ENCODE data around the gene UTS2B. TPM values are rescaled to one million over a fixed set of nuclear protein-coding genes. Genes with fewer than 3 reads are reported as not detected.

The UTS2B gene, protein sequence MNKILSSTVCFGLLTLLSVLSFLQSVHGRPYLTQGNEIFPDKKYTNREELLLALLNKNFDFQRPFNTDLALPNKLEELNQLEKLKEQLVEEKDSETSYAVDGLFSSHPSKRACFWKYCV
- 0.07 and 0.69 TPM in 2 replicates for total RNA-seq

DNA sequence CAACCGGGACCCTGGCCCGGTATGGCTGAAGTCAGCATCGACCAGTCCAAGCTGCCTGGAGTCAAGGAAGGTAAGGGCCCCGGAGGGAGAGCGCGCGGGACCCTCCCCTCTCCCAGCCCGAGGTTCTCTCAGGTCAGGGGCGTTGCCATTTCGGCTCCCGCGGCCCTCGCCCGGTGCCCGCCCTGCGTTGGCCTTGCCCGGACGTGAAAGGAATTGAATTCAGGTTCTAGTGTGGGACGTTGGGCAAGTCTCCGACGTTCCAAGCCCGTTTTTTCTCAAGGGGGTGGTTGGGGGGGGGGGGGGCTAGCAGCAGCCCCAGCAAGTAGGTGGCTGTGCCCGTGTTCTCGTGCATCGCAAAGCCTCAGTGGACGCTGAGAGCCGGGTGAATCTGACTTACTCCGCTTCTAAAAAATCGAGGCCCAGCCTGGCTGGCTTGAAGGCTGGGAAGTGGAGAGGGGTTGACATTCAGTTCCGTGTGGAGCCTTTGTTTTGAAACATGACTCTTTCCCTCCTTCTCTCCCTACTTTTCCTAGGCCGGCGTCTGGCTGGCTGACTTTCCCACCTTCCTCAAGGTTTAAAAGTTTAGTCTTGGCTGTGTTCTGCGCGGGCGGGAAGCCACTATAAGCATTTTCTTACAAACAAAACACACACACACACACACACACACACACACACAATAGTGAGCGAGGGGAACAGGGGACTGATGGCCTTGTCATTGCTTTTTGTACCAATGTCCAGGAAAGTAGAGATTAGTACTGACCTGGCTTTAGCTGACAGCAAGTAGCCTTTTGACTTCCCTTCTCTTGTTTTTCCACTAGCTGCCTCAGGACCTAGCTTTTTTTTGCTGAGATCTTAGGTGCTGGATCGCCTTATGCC, at the start of gene UTS2B:
UTS2B (minus strand) TSS at position 873 of the 876 bp plus-strand sequence. CDS start 48,337 bp downstream, outside the sequence.
- H3K4me3 ChIP-seq (ENCODE audit: low read depth, low read length): peak within 1 kb of the TSS; percentile 81
- TF ChIP-seq, protein P1, sequence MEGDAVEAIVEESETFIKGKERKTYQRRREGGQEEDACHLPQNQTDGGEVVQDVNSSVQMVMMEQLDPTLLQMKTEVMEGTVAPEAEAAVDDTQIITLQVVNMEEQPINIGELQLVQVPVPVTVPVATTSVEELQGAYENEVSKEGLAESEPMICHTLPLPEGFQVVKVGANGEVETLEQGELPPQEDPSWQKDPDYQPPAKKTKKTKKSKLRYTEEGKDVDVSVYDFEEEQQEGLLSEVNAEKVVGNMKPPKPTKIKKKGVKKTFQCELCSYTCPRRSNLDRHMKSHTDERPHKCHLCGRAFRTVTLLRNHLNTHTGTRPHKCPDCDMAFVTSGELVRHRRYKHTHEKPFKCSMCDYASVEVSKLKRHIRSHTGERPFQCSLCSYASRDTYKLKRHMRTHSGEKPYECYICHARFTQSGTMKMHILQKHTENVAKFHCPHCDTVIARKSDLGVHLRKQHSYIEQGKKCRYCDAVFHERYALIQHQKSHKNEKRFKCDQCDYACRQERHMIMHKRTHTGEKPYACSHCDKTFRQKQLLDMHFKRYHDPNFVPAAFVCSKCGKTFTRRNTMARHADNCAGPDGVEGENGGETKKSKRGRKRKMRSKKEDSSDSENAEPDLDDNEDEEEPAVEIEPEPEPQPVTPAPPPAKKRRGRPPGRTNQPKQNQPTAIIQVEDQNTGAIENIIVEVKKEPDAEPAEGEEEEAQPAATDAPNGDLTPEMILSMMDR (conservative IDR thresholded peaks at IDR 0.05; ENCODE audit: low read depth, low read length): no peak
- no peak for DNase-seq (ENCODE audit: low read depth)

DNA sequence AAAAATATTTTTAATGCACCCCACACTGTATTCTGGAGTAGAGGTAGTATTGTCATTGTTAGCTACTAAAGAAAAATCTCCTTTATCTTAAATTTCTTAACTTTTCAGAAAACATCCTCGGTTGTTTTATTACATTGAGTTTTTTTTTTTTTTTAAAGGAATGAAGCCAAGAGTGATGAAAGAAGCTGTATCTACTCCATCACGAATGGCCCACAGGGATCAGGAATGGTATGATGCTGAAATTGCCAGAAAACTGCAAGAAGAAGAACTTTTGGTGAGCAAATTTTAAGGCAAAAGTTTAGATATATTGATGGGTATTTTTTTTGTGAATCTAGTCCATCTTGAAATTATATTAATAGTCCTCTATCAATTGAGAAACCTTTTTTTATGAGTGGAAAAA, 49.7 kb upstream of the UTS2B start:
- no peak for DNase-seq (ENCODE audit: low read depth)

DNA sequence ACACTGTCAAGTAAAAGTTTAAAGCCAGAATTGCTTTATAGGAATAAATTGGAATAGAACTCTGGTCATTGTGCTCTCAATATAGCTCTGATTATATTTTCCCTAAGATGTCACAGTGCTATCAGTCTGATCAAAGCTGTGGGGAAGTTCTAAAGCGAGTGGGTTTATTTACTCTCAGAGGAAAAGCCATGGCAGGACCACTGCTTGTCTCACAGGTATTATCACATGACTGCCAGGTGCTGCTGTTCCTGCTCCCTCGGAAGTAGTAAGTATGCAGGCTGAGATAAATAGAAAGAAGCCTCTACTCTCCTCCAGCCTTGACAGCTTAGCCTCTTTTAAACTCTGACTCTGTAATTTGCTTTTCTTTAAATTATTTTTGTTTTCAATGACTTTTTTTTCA, 49.1 kb upstream of the UTS2B start:
- no peak overlapping the region for H3K4me3 ChIP-seq (ENCODE audit: low read depth, low read length)
- TF ChIP-seq, protein P1 (conservative IDR thresholded peaks at IDR 0.05; ENCODE audit: low read depth, low read length): no peak
- no peak for DNase-seq (ENCODE audit: low read depth)

More for the DNA sequence above, 49.7 kb upstream of the UTS2B start:
- TF ChIP-seq, protein P1 (conservative IDR thresholded peaks at IDR 0.05; ENCODE audit: low read depth, low read length): no peak
- H3K4me3 ChIP-seq (ENCODE audit: low read depth, low read length): no peak overlapping the region

DNA sequence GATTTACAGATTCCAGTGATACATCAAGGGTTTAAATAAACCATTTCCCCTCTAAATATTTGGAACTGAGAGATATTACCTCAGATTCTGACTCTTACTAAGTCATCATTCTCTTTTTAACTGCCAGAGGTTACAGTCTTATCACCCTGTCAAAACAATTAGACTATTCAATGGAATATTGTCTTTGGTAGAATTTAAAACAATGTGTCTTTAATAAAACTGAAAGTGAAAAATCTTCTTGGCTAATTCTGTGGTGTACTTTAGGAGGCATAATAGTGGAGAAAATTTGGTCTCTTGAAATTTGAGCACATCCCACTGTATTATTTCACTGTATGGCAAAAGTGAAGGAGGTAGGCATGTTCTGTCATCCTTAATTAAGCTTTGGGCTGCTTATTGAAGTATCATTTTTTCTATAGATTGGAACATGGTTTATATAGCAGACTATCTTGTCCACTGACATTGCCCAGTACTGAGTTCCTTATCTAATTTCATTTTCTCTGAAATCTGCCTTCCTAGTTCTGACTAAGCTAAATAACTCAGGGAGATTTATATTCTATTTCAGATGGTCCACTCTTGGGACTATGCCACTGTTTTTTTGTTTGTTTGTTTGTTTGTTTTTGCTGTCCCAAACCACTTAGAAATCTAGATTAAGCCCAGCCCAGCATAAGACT, 48.0 kb upstream of the UTS2B start:
- TF ChIP-seq, protein P1 (conservative IDR thresholded peaks at IDR 0.05; ENCODE audit: low read depth, low read length): no peak
- no peak overlapping the region for H3K4me3 ChIP-seq (ENCODE audit: low read depth, low read length)
- DNase-seq (ENCODE audit: low read depth): no peak

DNA sequence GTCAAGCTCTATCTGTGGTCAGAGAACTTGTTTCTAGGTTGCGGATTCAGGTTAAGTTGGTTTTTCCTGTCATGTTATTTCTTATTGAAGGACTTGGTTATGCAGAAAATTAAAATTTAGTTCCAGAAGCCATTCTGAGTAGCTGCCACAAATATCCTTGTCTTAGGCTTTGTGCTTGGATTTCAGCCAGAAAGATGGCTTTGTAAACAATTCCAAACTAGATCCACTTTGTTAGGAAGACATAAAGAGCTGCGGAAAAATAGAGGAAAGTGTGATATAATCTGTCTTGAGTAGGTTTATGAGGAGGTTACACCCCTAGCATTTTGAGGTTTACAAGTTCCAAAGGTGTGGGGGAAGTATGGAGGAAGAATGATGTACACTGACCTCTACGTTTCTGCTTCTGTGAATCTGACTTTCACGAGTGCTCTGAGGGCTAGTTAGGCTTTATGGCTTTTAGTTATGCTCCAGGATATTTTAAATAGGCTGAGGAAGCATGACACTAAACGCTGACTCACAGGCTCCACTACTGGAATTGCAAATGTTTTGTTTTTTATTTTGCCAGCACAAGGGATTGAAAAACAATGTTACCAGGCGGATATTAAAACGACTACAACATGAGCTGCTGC, 46.3 kb upstream of the UTS2B start:
- no peak overlapping the region for H3K4me3 ChIP-seq (ENCODE audit: low read depth, low read length)
- peak; percentile 51 for DNase-seq (ENCODE audit: low read depth)
- TF ChIP-seq, protein P1 (conservative IDR thresholded peaks at IDR 0.05; ENCODE audit: low read depth, low read length): no peak

DNA sequence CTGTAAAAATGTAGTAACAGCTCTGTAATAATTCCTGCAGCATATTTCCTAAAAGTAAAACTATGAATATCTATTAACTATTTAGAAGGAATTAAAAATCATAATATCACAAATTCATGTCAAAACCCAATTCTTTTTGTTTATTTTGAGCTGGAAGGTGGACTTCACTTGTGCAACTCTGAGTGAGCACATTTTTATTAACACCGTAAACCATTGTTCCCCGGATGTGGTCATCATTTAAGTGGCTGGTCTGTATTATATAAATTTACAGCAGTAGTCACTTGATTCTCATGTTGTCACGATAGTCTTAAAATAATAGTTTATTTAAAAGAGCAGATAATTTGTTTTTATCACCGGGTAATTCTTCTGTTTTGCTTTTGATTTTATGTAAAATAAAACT, 43.0 kb upstream of the UTS2B start:
- H3K4me3 ChIP-seq (ENCODE audit: low read depth, low read length): no peak overlapping the region
- DNase-seq (ENCODE audit: low read depth): no peak
- TF ChIP-seq, protein P1 (conservative IDR thresholded peaks at IDR 0.05; ENCODE audit: low read depth, low read length): no peak

All from epithelial cell of proximal tubule (primary cell).